GM18517 (cell line): ENCODE results near the gene CHMP2A.
A peak's percentile ranks its signal among the peaks of the same experiment; 100 is the strongest.
"Not testable (repeated sequence)": the region's sequence is repeated elsewhere in the genome, so short reads cannot be mapped to it uniquely, and the experiment has no call there.

Source experiments
- ATAC-seq: cut with Tn5 transposase; IDR thresholded peaks from one replicate; pipeline ENCODE4 v1.9.1; 2021; ENCODE audit warnings: mild to moderate bottlenecking, moderate library complexity; ENCODE audit not compliant: unreplicated experiment

CHMP2A gene

GRCh38 chr19:58554494-58555368, at the start of gene CHMP2A:
CHMP2A (minus strand) TSS chr19:58555105; CDS start chr19:58554212, 893 bp downstream.
- ATAC-seq = no peak

DNA sequence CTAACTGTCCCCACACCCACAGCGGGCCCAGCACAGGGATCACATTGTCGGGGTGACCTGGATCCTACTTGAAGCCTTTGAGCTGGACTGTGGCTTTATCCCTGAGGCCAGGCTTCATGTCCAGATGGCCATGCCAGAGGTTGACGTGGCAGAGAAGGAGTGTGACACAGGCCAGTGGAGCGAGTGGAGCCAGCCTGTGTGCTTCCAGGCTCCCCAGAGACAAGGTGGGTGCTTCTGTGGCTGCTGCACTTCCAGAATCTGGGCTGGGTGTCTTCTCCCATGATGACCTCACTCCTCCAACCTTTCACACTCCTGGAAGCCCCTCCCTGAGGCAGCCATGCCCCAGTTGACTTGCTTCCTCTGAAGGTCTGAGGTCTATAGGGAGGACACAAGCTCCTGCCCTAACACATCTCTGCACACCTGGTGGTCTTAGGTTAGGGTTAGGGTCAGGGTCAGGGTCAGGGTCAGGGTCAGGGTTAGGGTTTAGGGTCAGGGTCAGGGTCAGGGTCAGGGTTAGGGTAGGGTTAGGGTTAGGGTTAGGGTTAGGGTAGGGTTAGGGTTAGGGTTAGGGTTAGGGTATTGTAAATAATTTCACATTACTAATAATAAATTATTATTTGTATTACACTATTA, 31.3 kb upstream of the CHMP2A start:
- no peak for ATAC-seq

- ATAC-seq = no peak
Observed at GRCh38 chr19:58585442-58586132, 30.7 kb upstream of the CHMP2A start.

DNA sequence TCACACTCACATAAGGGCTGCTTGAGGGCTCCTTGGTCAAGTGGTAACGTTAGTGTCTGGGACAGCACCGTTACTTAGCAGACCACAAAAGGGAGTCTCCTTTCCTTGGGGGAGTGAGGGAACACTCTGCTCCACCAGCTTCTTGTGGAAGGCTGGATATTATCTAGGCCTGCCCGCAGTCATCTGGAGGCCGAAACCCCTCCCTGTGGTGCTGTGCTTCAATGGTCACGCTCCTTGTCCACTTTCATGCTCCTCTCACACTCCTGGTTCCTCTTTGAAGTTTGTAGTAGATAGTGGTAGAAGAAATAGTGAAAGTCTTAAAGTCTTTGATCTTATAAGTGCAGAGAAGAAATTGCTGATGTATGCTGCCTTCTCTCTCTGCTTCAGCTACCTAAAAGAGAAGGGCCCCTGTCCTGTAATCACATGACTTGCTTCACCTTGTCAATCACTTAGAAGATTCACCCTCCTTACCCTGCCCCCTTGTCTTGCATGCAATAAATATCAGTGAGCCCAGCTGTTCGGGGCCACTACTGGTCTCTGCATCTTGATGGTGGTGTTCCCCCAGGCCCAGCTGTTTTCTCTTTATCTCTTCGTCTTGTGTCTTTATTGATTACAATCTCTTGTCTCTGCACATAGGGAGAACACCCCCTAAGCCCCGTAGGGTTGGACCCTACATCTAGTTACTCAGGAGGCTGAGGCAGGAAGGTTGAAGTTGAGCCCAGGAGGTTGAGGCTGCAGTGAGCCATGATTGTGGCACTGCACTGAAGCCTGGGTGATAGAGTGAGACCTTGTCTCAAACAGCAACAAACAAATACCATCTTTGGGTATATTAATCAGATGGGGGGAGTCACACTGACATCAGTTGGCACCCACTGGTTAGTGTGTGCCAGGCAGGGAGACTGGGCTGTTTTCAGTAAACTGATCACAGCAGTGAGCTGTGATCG, 29.9 kb upstream of the CHMP2A start:
- no peak for ATAC-seq

GRCh38 chr19:58582985-58583384, 28.1 kb upstream of the CHMP2A start:
- no peak for ATAC-seq

- ATAC-seq = peak; percentile 55
Observed at GRCh38 chr19:58581227-58582141, 26.6 kb upstream of the CHMP2A start.

DNA sequence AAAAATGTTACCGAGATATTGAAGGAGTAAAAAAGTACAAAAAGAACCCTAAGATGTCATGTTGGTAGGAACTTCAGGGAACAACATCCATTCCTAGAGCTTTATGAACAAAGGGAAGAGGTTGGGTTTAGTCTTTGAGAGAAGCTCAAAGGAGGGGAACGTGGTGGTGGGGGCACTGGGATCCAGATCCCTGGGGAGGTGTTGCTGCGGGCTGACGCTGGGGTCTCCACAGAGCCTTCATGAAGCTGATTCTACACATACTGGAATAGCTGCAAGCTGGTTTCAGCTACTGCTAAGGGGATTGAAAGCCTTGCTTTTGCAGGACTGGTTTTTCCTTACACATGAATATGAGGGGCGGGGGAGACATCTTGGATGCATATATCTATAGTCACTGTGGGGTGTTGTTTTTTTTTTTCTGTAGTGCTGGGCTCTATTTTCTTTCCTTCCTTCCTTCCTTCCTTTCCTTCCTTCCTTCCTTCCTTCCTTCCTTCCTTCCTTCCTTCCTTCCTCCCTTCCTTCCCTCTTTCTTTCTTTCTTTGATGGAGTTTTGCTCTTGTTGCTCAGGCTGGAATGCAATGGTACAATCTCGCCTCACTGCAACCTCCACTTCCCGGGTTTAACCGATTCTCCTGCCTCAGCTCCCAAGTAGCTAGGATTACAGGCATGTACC, 24.7 kb upstream of the CHMP2A start:
- ATAC-seq = no peak

- ATAC-seq = no peak
Observed at GRCh38 chr19:58578012-58578925, 23.4 kb upstream of the CHMP2A start.

DNA sequence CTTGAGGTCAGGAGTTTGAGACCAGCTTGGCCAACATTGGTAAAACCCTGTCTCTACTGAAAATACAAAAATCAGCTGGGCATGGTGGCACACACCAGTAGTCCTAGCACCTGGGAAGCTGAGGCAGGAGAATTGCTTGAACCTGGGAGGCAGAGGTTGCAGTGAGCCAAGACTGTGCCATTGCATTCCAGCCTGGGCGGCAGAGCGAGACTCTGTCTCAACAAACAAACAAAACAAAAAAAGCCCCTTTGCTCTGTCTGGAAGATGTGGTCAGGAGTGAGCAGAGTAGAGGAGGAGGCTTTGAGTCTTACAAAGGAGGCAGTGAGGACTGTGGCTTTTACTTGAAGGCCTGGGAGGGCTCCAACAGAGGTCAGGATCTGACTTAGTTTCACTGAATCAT, 22.7 kb upstream of the CHMP2A start:
- not testable (repeated sequence) for ATAC-seq

DNA sequence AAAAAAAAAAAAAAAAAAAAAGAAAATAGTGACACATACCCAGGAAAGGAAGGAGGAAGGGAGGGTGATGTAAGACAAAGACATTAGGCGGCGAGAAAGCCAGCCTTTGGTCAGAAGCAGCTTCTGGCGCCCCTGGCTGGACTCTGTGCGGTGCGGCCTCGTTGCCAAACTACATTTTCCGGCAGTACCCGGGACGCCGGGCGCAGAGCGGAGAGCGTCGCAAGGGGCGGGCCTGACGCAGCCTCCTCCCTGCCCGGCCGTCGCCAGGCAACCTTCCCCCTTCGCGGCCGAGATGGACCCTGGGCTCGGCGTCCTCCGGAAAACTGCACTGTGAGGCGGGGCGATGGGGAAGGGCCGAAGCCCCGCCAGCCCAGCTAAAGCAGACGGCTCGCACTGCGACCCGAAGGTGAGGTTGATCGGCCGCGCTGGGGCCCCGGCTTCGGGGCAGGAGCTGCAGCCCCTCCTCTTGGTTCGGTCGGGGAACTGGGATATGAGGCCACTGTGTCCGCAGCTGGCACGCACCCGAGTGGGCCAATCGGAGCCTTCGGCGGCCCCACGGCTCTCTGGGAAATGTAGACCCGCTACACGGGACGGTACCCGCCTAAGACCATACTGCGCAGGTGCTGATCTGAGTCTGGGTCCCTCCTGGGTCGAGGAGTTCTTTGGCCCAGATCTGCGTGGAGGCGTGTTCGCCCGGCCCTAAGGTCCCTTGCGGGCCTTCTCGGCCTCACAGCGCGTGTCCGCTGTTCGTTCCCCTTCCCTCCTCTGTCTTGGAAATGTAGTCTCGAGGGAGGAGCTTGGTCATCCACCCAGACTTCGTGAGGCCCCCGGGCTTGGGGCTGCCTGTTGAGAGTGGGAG, 20.5 kb upstream of the CHMP2A start:
- peak; percentile 44 for ATAC-seq

DNA sequence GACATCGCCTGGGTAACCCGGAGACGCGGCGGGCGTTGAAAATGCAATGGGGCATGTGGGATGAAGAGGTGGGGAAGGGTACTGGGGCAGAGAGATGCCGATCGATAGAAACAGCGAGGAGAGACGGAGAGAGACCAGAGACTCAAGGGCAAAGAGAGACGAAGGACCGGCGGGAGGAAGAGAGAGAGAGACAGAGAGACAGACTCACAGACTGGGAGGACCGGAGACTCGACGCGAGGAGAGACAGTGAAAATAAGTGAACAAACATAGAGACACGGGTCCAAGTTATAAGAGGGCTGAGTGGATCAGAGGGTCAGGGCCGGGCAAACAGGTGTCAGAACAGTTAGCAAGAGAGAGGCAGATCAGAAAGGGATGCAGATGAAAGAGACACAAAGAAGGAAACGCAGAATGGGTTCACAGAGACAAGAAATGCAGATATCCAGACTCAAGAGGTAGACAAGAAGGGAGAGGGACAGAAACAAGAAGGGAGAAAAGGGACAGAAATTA, 18.8 kb upstream of the CHMP2A start:
- no peak for ATAC-seq

- peak; percentile 54 for ATAC-seq
Observed at GRCh38 chr19:58572818-58573657, 18.1 kb upstream of the CHMP2A start, which contains the start of gene MZF1. MZF1 (minus strand) TSS chr19:58573335; CDS start chr19:58571389, 1,946 bp downstream.

GRCh38 chr19:58572026-58572817, 17.3 kb upstream of the CHMP2A start:
- ATAC-seq = no peak

DNA sequence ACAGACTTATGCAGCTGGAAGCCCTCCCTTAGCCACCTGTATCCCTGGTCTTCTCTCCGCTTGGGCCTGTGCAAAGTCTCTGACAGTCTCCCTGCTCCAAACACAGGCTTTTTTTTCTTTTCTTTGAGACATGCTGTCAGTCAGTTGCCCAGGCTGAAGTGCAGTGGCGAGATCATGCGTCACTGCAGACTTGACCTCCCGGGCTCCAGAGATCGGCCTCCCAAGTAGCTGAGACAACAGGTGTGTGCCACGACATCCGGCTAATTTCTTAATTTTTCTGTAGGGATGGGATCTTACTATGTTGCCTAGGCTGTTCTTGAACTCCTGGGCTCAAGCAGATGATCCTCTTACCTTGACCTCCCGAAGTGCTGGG, 16.7 kb upstream of the CHMP2A start:
- no peak for ATAC-seq
